Thoracic aorta endothelial cell (primary cell): ENCODE measurements around the gene HOXD8. TPM values are rescaled to one million over a fixed set of nuclear protein-coding genes. Genes with fewer than 3 reads are reported as not detected.

Experiments used
- small RNA-seq: library from RNA; depleted of rRNA; stranded (forward); fragments of <200 nt; gene quantifications from one replicate; pipeline ENCODE3, GENCODE V24; 2012
- total RNA-seq: library from RNA; depleted of rRNA; stranded (reverse); fragments of >200 nt; gene quantifications from 2 replicates; pipeline ENCODE4 v1.2.3, GENCODE V29; 2012

HOXD8 gene
- 9.3 TPM in 1 of 2 replicates, not detected in the other for total RNA-seq

GRCh38 chr2:176128982-176129796 lies at the start of gene HOXD8:
HOXD8 (plus strand) TSS chr2:176129705; CDS start chr2:176130367, 662 bp downstream.

GRCh38 chr2:176083796-176084261 lies 45.7 kb upstream of the HOXD8 start, which contains the start of gene EVX2:
EVX2 (minus strand) TSS chr2:176083962; CDS start chr2:176083776, 186 bp downstream.

GRCh38 chr2:176092270-176093144 lies 37.0 kb upstream of the HOXD8 start, which contains the start of gene HOXD13:
HOXD13 (plus strand) TSS chr2:176092721; CDS start chr2:176092891, 170 bp downstream.

GRCh38 chr2:176099728-176100546 lies 29.6 kb upstream of the HOXD8 start, which contains the start of gene HOXD12:
HOXD12 (plus strand) TSS chr2:176099795; CDS start chr2:176099802, 7 bp downstream.

GRCh38 chr2:176106581-176107539 lies 22.6 kb upstream of the HOXD8 start, which contains the start of gene HOXD11:
HOXD11 (plus strand) TSS chr2:176107280; CDS start chr2:176107356, 76 bp downstream.

GRCh38 chr2:176115883-176116813 lies 13.4 kb upstream of the HOXD8 start, which contains the start of gene HOXD10:
HOXD10 (plus strand) TSS chr2:176116778; CDS start chr2:176116834, 56 bp downstream.

GRCh38 chr2:176122683-176123410 lies 6.7 kb upstream of the HOXD8 start, which contains the start of gene HOXD9:
HOXD9 (plus strand) TSS chr2:176122719; CDS start chr2:176122769, 50 bp downstream.

GRCh38 chr2:176151442-176152287 lies 22.2 kb downstream of the HOXD8 start, which contains the start of gene HOXD4:
HOXD4 (plus strand) TSS chr2:176151550; CDS start chr2:176151634, 84 bp downstream.

GRCh38 chr2:176156807-176157498 lies 27.4 kb downstream of the HOXD8 start, which contains the start of gene HOXD3:
HOXD3 (plus strand) TSS chr2:176157307; CDS start chr2:176169115, 11,808 bp downstream.

Small RNA genes lying within 50 kb of the gene (small RNA-seq; reads per million reads assigned to genes)
- 22.1 reads per million, percentile 96 among the genes with 10 or more reads in this experiment for gene MIR10B

Other genes with a start within 250 kb of the HOXD8 start
- gene LNPK, start 127.4 kb upstream of the HOXD8 start, total RNA-seq: 17.4 and 20.5 TPM in 2 replicates
- gene EVX2, start 45.7 kb upstream of the HOXD8 start, total RNA-seq: not detected in 2 replicates
- gene HOXD13, start 37.0 kb upstream of the HOXD8 start, total RNA-seq: not detected in 2 replicates
- gene HOXD12, start 29.9 kb upstream of the HOXD8 start, total RNA-seq: not detected in 2 replicates
- not detected in 2 replicates for gene HOXD11, start 22.4 kb upstream of the HOXD8 start, total RNA-seq
- gene HOXD10, start 12.9 kb upstream of the HOXD8 start, total RNA-seq: not detected in 2 replicates
- 2.0 TPM in 1 of 2 replicates, not detected in the other for gene HOXD9, start 7.0 kb upstream of the HOXD8 start, total RNA-seq
- 8.7 TPM in 1 of 2 replicates, not detected in the other for gene HOXD4, start 21.8 kb downstream of the HOXD8 start, total RNA-seq
- 11.2 TPM in 1 of 2 replicates, not detected in the other for gene HOXD3, start 27.6 kb downstream of the HOXD8 start, total RNA-seq
- 15.3 TPM in 1 of 2 replicates, not detected in the other for gene HOXD1, start 59.0 kb downstream of the HOXD8 start, total RNA-seq
- gene MTX2, start 139.7 kb downstream of the HOXD8 start, total RNA-seq: 21.8 and 23.6 TPM in 2 replicates